ENCODE data around the gene PLEKHJ1. TPM values are rescaled to one million over a fixed set of nuclear protein-coding genes. Genes with fewer than 3 reads are reported as not detected.

The PLEKHJ1 gene
- total and polyA plus RNA-seq, 5 donors from 2014 or later, result 50.3 to 121 (median 100) TPM

DNA sequence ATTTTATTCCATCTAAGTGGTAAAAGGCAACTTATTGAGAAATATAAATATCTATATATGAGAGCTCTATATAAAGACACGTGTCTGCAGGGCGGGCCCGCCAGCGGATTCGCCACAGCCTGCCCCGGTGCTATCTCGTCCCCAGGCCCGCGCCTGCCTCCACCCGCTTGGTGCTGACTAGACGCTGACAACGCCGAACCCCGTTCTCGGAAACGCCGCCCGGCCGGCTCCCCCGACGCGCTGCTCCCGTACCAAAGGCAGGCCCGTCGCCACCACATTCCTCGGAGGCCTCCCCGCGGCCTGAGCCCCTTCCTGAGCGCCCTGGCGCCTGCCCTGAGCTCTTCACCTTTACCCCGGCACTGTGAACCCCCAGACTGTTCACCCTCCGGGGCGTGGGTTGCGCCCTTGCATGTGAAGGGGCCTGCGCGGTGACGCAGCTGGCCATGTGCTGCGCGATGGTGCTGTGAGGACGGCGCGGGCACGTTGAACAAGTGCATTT lies 6.0 kb downstream of the PLEKHJ1 start:
- Mint-ChIP-seq H3K27me3 (no peaks in the 10 kb centered on the region), H3K4me3 (peak overlapping the region in 1 of 4 donors; percentile 89), H3K9me3 (no peaks in the 10 kb centered on the region), H3K36me3 (no peaks in the 10 kb centered on the region), H3K27ac (no peak overlapping the region), H3K4me1 (peaks cover 0 to 20% (median 8%) of the 10 kb centered on the region in 4 donors)
- Histone ChIP-seq H3K9me3 (ENCODE audit: control insufficient read depth in 2 of 2, low read length in 2 of 2) (no peaks in the 10 kb centered on the region), H3K4me3 (ENCODE audit: low read depth, low read length) (no peak overlapping the region), H3K27me3 (ENCODE audit: control insufficient read depth, insufficient read depth, low read length) (no peaks in the 10 kb centered on the region), H3K36me3 (ENCODE audit: control insufficient read depth, insufficient read depth, low read length) (peaks cover 5% of the 10 kb centered on the region), H3K27ac (ENCODE audit: insufficient read depth, low read length, poor library complexity, severe bottlenecking) (no peak overlapping the region), H3K4me1 (ENCODE audit: control insufficient read depth, insufficient read depth, low read length, poor library complexity, severe bottlenecking) (peaks cover 15% of the 10 kb centered on the region)
- ATAC-seq (ENCODE audit: low read depth in 2 of 2) (no peak), DNase-seq (no peak)

DNA sequence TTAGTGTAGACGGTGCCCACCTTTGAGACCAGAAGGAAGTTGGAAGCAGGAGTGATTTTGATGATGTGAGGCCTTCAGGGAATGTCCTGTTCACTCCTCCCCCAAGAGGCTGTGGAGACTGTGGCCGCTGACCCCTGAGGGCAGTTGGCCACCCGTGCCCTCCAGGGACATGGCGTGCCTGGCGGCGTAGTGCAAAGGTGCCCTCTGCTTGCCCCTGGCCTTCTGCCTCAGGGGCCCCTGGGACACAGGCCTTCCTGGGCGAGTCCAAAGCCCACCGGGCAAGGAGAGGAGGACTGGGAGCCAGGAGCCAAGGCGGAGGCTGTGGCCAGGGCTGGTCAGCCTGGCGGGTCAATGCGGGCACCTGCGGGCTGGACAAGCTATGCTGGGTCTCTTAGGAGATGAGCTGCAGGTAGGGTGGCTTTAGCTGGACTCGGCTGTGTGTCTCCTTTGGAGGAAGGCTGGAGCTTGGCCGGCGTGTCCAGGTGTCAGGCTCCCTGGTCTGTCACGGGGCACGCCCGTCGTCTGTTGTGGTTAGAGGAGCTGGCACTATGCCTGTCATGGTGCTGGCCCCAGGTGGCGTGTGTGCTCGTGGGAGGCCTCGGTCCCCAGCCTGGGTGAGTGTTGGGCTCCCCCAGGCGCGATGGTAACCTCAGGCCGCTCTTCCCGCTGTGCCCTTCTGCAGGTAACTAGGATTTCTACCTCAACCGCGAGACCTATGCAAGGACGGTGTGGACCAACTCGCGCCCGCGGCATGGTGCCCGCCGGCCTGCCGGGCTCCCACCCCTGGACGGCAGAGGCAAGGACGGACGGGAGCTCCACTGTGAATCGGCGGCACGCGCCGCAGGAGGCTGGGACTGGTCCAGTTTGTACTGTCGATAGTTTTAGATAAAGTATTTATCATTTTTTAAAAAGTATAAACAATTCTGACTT lies 6.8 kb downstream of the PLEKHJ1 start:
- Histone ChIP-seq H3K27me3 (ENCODE audit: control insufficient read depth, insufficient read depth, low read length) (no peaks in the 10 kb centered on the region), H3K4me3 (ENCODE audit: low read depth, low read length) (no peak overlapping the region), H3K27ac (ENCODE audit: insufficient read depth, low read length, poor library complexity, severe bottlenecking) (no peak overlapping the region), H3K9me3 (ENCODE audit: control insufficient read depth in 2 of 2, low read length in 2 of 2) (no peaks in the 10 kb centered on the region), H3K4me1 (ENCODE audit: control insufficient read depth, insufficient read depth, low read length, poor library complexity, severe bottlenecking) (peaks cover 10% of the 10 kb centered on the region), H3K36me3 (ENCODE audit: control insufficient read depth, insufficient read depth, low read length) (peaks cover 8% of the 10 kb centered on the region)
- H3K36me3 Mint-ChIP-seq, result peaks cover 5% of the 10 kb centered on the region
- DNase-seq, result no peak
- H3K4me3 Mint-ChIP-seq, result peak overlapping the region in 1 of 4 donors; percentile 21
- no peaks in the 10 kb centered on the region for H3K9me3 Mint-ChIP-seq
- no peaks in the 10 kb centered on the region for H3K27me3 Mint-ChIP-seq
- no peak overlapping the region for H3K27ac Mint-ChIP-seq
- ATAC-seq (ENCODE audit: low read depth in 2 of 2), result no peak
- peaks cover 0 to 13% (median 5%) of the 10 kb centered on the region in 4 donors for H3K4me1 Mint-ChIP-seq

DNA sequence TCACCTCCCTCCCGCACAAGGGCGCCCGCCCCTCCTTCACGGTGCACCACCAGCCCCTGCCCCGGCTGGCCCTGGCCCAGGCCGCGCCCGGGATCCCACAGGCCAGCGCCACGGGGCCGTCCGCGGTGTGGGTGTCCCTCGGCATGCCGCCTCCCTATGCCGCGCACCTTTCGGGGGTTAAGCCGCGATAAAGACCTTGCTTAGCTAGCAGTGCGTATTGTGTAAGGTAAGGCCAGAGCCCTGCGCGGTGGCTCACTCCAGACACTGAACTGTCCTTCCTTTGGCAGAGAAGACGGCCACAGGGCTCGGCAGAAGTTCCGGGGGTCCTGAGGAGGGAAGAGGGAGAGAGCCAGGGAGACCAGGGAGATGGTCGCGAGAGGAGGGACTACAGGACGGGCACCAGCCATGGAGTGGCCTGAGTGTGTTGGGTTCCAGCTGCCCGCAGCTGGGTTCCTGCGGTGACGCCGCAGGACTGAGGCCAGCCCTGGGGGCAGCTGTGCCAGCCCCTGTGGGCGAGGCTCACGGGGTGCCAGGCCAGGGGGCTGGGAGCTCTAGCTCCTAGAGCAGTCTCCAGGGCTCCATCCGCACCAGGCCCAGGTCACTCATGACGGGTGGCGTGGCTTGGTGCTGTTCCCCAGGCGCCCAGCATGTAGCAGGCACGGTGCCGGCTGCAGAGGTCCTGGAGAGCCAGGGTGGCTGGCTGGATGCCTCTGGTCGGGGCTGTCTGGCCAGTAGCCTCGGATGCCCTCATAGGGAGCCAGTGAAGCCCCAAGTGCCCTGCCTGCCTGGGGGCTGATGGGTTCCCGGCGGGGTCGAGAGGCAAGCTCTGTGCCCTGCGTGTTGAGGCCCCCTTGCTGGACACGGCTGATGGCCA lies 7.7 kb downstream of the PLEKHJ1 start:
- no peak overlapping the region for H3K27ac Mint-ChIP-seq
- peak overlapping the region in 1 of 4 donors; percentile 21 for H3K4me3 Mint-ChIP-seq
- H3K4me1 ChIP-seq (ENCODE audit: control insufficient read depth, insufficient read depth, low read length, poor library complexity, severe bottlenecking), result peaks cover 3% of the 10 kb centered on the region
- H3K27ac ChIP-seq (ENCODE audit: insufficient read depth, low read length, poor library complexity, severe bottlenecking), result no peak overlapping the region
- no peaks in the 10 kb centered on the region for H3K27me3 ChIP-seq (ENCODE audit: control insufficient read depth, insufficient read depth, low read length)
- no peak for DNase-seq
- no peaks in the 10 kb centered on the region for H3K27me3 Mint-ChIP-seq
- no peaks in the 10 kb centered on the region for H3K9me3 Mint-ChIP-seq
- peaks cover 8% of the 10 kb centered on the region for H3K36me3 ChIP-seq (ENCODE audit: control insufficient read depth, insufficient read depth, low read length)
- ATAC-seq (ENCODE audit: low read depth in 2 of 2), result no peak
- no peak overlapping the region for H3K4me3 ChIP-seq (ENCODE audit: low read depth, low read length)
- no peaks in the 10 kb centered on the region for H3K9me3 ChIP-seq (ENCODE audit: control insufficient read depth in 2 of 2, low read length in 2 of 2)
- peaks cover 5% of the 10 kb centered on the region for H3K36me3 Mint-ChIP-seq
- peaks cover 0 to 8% (median under 1%) of the 10 kb centered on the region in 4 donors for H3K4me1 Mint-ChIP-seq

DNA sequence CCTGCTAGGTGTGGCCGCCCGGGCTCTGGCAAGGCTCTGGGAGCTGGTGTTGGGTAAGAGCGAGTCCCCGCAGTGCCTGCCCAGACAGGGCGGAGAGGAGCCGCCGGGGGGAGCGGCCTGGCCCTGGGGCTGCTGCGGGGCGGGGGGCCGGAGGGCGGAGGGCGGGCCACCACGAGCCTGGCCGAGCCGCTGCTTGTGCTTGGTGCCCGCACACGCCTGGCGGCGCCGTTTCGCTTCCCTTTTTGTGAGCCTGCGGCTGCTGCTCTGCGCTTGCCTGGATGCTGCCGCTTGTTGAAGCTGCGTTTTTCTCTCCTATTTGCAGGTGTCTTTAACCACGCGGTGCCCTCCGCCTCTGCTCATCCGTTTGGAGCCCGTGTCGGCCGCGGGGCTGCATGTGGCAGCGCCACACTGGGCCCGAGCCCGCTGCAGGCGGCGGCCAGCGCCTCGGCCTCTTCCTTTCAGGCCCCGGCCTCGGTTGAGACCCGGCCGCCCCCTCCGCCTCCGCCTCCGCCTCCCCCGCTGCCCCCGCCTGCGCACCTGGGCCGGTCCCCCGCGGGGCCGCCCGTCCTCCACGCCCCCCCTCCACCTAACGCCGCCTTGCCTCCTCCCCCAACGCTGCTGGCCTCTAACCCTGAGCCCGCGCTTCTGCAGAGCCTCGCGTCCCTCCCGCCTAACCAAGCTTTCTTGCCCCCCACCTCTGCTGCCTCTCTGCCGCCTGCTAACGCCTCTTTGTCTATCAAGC lies 8.5 kb downstream of the PLEKHJ1 start:
- no peaks in the 10 kb centered on the region for H3K9me3 ChIP-seq (ENCODE audit: control insufficient read depth in 2 of 2, low read length in 2 of 2)
- peaks cover 0 to 4% (median under 1%) of the 10 kb centered on the region in 4 donors for H3K4me1 Mint-ChIP-seq
- H3K27me3 ChIP-seq (ENCODE audit: control insufficient read depth, insufficient read depth, low read length), result no peaks in the 10 kb centered on the region
- H3K9me3 Mint-ChIP-seq, result peaks cover 0 to 2% (median 0%) of the 10 kb centered on the region in 7 donors
- ATAC-seq (ENCODE audit: low read depth in 2 of 2) (no peak), DNase-seq (no peak)
- no peak overlapping the region for H3K27ac ChIP-seq (ENCODE audit: insufficient read depth, low read length, poor library complexity, severe bottlenecking)
- peaks cover 5% of the 10 kb centered on the region for H3K36me3 Mint-ChIP-seq
- H3K4me3 Mint-ChIP-seq, result no peak overlapping the region
- H3K27me3 Mint-ChIP-seq, result no peaks in the 10 kb centered on the region
- H3K4me1 ChIP-seq (ENCODE audit: control insufficient read depth, insufficient read depth, low read length, poor library complexity, severe bottlenecking), result no peaks in the 10 kb centered on the region
- no peak overlapping the region for H3K4me3 ChIP-seq (ENCODE audit: low read depth, low read length)
- H3K36me3 ChIP-seq (ENCODE audit: control insufficient read depth, insufficient read depth, low read length), result peaks cover 8% of the 10 kb centered on the region
- no peak overlapping the region for H3K27ac Mint-ChIP-seq

DNA sequence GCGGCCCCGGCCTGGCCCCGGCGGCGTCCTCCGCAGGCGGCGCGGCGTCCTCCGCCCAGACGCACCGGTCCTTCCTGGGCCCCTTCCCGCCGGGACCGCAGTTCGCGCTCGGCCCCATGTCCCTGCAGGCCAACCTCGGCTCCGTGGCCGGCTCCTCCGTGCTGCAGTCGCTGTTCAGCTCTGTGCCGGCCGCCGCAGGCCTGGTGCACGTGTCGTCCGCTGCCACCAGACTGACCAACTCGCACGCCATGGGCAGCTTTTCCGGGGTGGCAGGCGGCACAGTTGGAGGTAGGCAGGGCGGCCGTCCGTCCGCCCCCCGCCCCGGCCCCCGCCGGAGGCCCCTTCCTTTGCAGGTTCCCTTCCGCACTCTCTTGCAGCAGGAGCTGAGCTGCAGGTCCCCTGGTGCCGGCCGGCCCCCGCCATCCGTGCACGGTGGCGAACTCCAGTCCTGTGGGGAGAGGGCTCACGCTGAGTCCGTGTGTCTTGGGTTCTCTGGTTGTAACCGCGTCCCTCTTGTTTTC lies 9.2 kb downstream of the PLEKHJ1 start:
- H3K4me3 ChIP-seq (ENCODE audit: low read depth, low read length), result no peak overlapping the region
- Mint-ChIP-seq H3K9me3 (peaks cover 0 to 2% (median 0%) of the 10 kb centered on the region in 7 donors), H3K4me3 (no peak overlapping the region), H3K27ac (no peak overlapping the region), H3K27me3 (no peaks in the 10 kb centered on the region), H3K4me1 (peaks cover 0 to 2% (median 0%) of the 10 kb centered on the region in 4 donors), H3K36me3 (peaks cover 5% of the 10 kb centered on the region)
- H3K9me3 ChIP-seq (ENCODE audit: control insufficient read depth in 2 of 2, low read length in 2 of 2), result no peaks in the 10 kb centered on the region
- no peak for DNase-seq
- H3K27ac ChIP-seq (ENCODE audit: insufficient read depth, low read length, poor library complexity, severe bottlenecking), result no peak overlapping the region
- peaks cover 8% of the 10 kb centered on the region for H3K36me3 ChIP-seq (ENCODE audit: control insufficient read depth, insufficient read depth, low read length)
- no peaks in the 10 kb centered on the region for H3K4me1 ChIP-seq (ENCODE audit: control insufficient read depth, insufficient read depth, low read length, poor library complexity, severe bottlenecking)
- ATAC-seq (ENCODE audit: low read depth in 2 of 2), result no peak
- H3K27me3 ChIP-seq (ENCODE audit: control insufficient read depth, insufficient read depth, low read length), result no peaks in the 10 kb centered on the region

DNA sequence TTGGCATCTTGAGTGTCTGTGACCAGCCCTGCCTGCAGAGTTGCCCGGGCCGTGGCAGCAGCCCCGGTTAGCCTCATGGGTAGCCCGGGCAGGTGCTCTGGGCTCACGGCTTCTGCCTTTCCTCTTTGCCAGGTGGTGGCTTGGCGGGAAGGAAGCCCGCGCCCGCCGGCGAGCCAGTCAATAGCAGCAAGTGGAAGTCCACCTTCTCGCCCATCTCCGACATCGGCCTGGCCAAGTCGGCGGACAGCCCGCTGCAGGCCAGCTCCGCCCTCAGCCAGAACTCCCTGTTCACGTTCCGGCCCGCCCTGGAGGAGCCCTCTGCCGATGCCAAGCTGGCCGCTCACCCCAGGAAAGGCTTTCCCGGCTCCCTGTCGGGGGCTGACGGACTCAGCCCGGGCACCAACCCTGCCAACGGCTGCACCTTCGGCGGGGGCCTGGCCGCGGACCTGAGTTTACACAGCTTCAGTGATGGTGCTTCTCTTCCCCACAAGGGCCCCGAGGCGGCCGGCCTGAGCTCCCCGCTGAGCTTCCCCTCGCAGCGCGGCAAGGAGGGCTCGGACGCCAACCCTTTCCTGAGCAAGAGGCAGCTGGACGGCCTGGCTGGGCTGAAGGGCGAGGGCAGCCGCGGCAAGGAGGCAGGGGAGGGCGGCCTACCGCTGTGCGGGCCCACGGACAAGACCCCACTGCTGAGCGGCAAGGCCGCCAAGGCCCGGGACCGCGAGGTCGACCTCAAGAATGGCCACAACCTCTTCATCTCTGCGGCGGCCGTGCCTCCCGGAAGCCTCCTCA lies 9.9 kb downstream of the PLEKHJ1 start:
- Mint-ChIP-seq H3K4me3 (no peak overlapping the region), H3K9me3 (peaks cover 0 to 2% (median 0%) of the 10 kb centered on the region in 7 donors), H3K4me1 (peaks cover 0 to 2% (median 0%) of the 10 kb centered on the region in 4 donors), H3K27me3 (no peaks in the 10 kb centered on the region), H3K27ac (no peak overlapping the region), H3K36me3 (peaks cover 5% of the 10 kb centered on the region)
- H3K36me3 ChIP-seq (ENCODE audit: control insufficient read depth, insufficient read depth, low read length), result peaks cover 8% of the 10 kb centered on the region
- no peaks in the 10 kb centered on the region for H3K9me3 ChIP-seq (ENCODE audit: control insufficient read depth in 2 of 2, low read length in 2 of 2)
- DNase-seq (no peak), ATAC-seq (ENCODE audit: low read depth in 2 of 2) (no peak)
- no peak overlapping the region for H3K4me3 ChIP-seq (ENCODE audit: low read depth, low read length)
- no peaks in the 10 kb centered on the region for H3K4me1 ChIP-seq (ENCODE audit: control insufficient read depth, insufficient read depth, low read length, poor library complexity, severe bottlenecking)
- no peaks in the 10 kb centered on the region for H3K27me3 ChIP-seq (ENCODE audit: control insufficient read depth, insufficient read depth, low read length)
- no peak overlapping the region for H3K27ac ChIP-seq (ENCODE audit: insufficient read depth, low read length, poor library complexity, severe bottlenecking)

Data from CD4-positive, CD25-positive, alpha-beta regulatory T cell (primary cell).